Measurements from ENCODE around the gene ARHGAP4. TPM values are rescaled to one million over a fixed set of nuclear protein-coding genes. Genes with fewer than 3 reads are reported as not detected.

The ARHGAP4 gene
- total RNA-seq, 3 donors from 2014 or later (not counting 1 experiment from before 2014, with no cell fraction given): 352 to 398 (median 384) TPM

GRCh38 chrX:153927922-153928760 is 2.1 kb upstream of the ARHGAP4 start:
- Mint-ChIP-seq H3K4me1 (peaks cover 28 to 48% of the 10 kb centered on the region in 2 donors), H3K4me3 (peak overlapping the region; percentile 91), H3K9me3 (no peaks in the 10 kb centered on the region), H3K36me3 (no peaks in the 10 kb centered on the region), H3K27ac (peak overlapping the region; percentile 91 to 96), H3K27me3 (ENCODE audit: low read depth in 2 of 2) (no peaks in the 10 kb centered on the region)
- peak; percentile 75 to 90 (median 81) for ATAC-seq
- peaks cover 22% of the 10 kb centered on the region for H3K36me3 ChIP-seq (ENCODE audit: control insufficient read depth, insufficient read depth, low read length)
- H3K4me1 ChIP-seq (ENCODE audit: control insufficient read depth, insufficient read depth, low read length): peaks cover 58% of the 10 kb centered on the region
- no peaks in the 10 kb centered on the region for H3K9me3 ChIP-seq (ENCODE audit: control insufficient read depth, insufficient read depth, low read length)
- peak; percentile 85 to 96 for DNase-seq
- H3K27ac ChIP-seq (ENCODE audit: low read length): peak overlapping the region; percentile 100
- under 1% methylated on average over 74 of the region's 76 CpGs for WGBS (ENCODE audit: insufficient coverage)
- intact Hi-C loops (cut with micrococcal nuclease): loop anchor here (2.0 to 10.0 kb wide), 3 partner anchors 21 to 167 kb away; partner anchors contain the start of gene MECP2
- no peak for TF ChIP-seq CTCF (IDR thresholded peaks at IDR 0.05)
- H3K4me3 ChIP-seq (ENCODE audit: low read length): peak overlapping the region; percentile 85
- H3K27me3 ChIP-seq (ENCODE audit: control insufficient read depth, insufficient read depth, low read length): no peaks in the 10 kb centered on the region

GRCh38 chrX:153927672-153927921 is 1.5 kb upstream of the ARHGAP4 start:
- Mint-ChIP-seq H3K27me3 (ENCODE audit: low read depth in 2 of 2) (no peaks in the 10 kb centered on the region), H3K9me3 (no peaks in the 10 kb centered on the region), H3K4me3 (peak overlapping the region; percentile 85), H3K36me3 (no peaks in the 10 kb centered on the region), H3K4me1 (peaks cover 32 to 54% of the 10 kb centered on the region in 2 donors), H3K27ac (peak overlapping the region; percentile 91 to 96)
- Histone ChIP-seq H3K4me1 (ENCODE audit: control insufficient read depth, insufficient read depth, low read length) (peaks cover 63% of the 10 kb centered on the region), H3K27me3 (ENCODE audit: control insufficient read depth, insufficient read depth, low read length) (no peaks in the 10 kb centered on the region), H3K36me3 (ENCODE audit: control insufficient read depth, insufficient read depth, low read length) (peaks cover 22% of the 10 kb centered on the region), H3K27ac (ENCODE audit: low read length) (peak overlapping the region; percentile 100), H3K9me3 (ENCODE audit: control insufficient read depth, insufficient read depth, low read length) (no peaks in the 10 kb centered on the region), H3K4me3 (ENCODE audit: low read length) (peak overlapping the region; percentile 85)
- under 1% methylated on average over 8 of the region's 8 CpGs for WGBS (ENCODE audit: insufficient coverage)
- no peak for TF ChIP-seq CTCF (IDR thresholded peaks at IDR 0.05)
- intact Hi-C loops (cut with micrococcal nuclease): loop anchor here (2.0 to 10.0 kb wide), 3 partner anchors 21 to 167 kb away; partner anchors contain the start of gene MECP2
- ATAC-seq (peak in 1 of 3 donors; percentile 0), DNase-seq (no peak)

GRCh38 chrX:153926858-153927671 is 1.0 kb upstream of the ARHGAP4 start:
- no peaks in the 10 kb centered on the region for H3K36me3 Mint-ChIP-seq
- intact Hi-C loops (cut with micrococcal nuclease): loop anchor here (2.0 to 10.0 kb wide), 3 partner anchors 20 to 168 kb away; partner anchors contain the start of gene MECP2
- H3K27me3 ChIP-seq (ENCODE audit: control insufficient read depth, insufficient read depth, low read length): no peaks in the 10 kb centered on the region
- WGBS (ENCODE audit: insufficient coverage): 0% methylated on average over 30 of the region's 31 CpGs
- peaks cover 69% of the 10 kb centered on the region for H3K4me1 ChIP-seq (ENCODE audit: control insufficient read depth, insufficient read depth, low read length)
- H3K27ac ChIP-seq (ENCODE audit: low read length): peak overlapping the region; percentile 100
- peak overlapping the region; percentile 91 to 96 for H3K27ac Mint-ChIP-seq
- H3K27me3 Mint-ChIP-seq (ENCODE audit: low read depth in 2 of 2): no peaks in the 10 kb centered on the region
- peak overlapping the region; percentile 85 for H3K4me3 Mint-ChIP-seq
- DNase-seq (peak; percentile 58 to 89), ATAC-seq (peak; percentile 39 to 69 (median 50))
- TF ChIP-seq CTCF (IDR thresholded peaks at IDR 0.05): no peak
- no peaks in the 10 kb centered on the region for H3K9me3 Mint-ChIP-seq
- H3K36me3 ChIP-seq (ENCODE audit: control insufficient read depth, insufficient read depth, low read length): peaks cover 19% of the 10 kb centered on the region
- H3K9me3 ChIP-seq (ENCODE audit: control insufficient read depth, insufficient read depth, low read length): no peaks in the 10 kb centered on the region
- peak overlapping the region; percentile 85 for H3K4me3 ChIP-seq (ENCODE audit: low read length)
- H3K4me1 Mint-ChIP-seq: peaks cover 37 to 59% of the 10 kb centered on the region in 2 donors
